GM11168 (cell line): ENCODE results near the gene GGT6.

Experiments
- in situ Hi-C: fragments of 300-500 bp; cut with MboI; formaldehyde crosslinking; loops from one replicate; pipeline ENCODE4 v1.12.0; 2022; ENCODE audit warnings: low sequenced_read_pairs; ENCODE audit not compliant: unreplicated experiment

The GGT6 gene

GRCh38 chr17:4555873-4556759, 4.3 kb downstream of the GGT6 start:
- in situ Hi-C loops: no loop called here

DNA sequence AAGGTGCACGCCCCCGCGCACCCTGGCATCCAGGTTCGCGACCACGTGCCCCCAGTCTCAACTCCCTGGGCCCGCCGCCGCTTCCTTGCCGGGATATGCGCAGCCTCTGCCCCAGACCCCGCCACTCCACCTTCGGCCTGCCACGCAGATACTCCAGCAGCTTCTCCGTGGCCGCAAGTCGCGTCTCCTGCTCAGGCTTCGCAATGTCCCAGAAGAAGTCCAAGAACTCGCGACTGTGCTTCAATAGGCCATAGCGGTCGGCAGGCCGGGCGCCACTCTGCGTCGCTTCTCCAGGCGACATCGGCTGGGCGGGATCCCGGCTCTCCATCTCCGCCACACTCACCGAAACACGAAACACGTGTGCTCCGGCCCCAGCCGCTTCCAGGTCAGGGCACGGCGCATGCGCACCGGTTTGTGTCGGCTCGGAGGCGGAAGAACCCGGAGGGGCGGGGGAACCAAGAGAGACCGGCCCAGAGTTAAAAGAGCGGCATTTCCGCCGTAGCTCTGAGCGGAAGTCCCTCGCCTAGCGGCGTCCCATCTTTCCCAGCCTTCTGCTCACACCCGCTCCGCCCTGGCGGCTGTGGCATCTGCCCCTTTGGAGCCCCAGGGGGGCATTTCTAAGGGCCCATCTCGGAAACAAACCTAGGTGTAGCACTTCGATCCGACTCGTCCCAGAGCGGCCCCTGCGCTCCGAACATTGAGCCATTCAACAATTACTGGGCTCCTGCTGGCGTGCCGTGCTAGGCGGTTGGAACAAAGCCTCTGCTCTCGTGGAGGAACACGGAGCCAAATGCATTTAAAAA, 5.2 kb downstream of the GGT6 start, which contains the start of gene MYBBP1A:
Gene MYBBP1A, minus strand, starts transcription at position 388 of the 803 bp plus-strand sequence. Its CDS starts 60 bp downstream, at position 328.
- in situ Hi-C loops: no loop called here

DNA sequence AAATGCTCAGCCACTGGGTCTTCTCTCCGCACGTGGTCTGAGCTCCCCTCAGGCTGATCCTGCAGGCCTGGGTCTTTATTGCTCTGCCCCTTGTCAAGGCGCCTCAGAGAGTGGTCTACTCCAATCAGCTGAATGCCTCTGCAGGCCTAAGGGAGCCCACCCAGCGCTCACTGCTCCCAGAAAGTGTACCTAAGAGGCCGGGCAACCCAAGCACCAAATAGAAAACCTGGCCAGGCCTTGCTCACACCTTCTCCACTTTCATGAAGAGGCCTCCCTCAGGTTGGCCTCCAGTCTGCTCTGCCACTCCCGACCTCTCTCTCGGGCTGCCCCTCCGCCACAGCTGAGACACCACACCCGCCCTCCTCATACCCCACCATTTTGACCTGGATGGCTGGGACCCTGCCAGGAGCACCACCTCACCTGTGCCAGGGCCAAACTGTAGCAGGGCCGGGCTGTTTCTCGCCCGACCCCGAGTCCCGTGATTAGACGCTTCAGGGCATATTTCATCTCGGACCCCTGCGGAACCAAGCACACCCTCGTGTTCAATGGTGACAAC, 5.9 kb downstream of the GGT6 start:
- in situ Hi-C loops: no loop called here

DNA sequence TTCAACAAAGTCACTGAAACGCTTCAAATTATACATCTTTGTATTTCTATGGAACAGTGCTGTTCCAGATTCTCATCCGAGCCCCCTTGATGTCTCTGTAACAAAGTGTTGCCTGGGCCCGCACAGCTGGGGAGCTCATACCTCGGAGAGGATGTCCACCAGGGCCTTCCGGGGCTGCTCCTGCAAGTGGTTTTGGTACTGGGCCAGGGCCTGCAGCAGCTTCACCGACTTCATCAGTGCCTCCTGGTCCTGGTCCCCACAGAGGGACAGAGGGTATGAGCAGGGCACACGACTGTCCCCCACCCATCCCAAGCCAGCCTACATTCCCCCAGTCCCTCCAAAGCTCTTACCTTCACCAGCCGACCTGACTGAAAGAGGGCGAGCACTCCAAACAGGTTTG, 6.7 kb downstream of the GGT6 start:
- in situ Hi-C loops: no loop called here

DNA sequence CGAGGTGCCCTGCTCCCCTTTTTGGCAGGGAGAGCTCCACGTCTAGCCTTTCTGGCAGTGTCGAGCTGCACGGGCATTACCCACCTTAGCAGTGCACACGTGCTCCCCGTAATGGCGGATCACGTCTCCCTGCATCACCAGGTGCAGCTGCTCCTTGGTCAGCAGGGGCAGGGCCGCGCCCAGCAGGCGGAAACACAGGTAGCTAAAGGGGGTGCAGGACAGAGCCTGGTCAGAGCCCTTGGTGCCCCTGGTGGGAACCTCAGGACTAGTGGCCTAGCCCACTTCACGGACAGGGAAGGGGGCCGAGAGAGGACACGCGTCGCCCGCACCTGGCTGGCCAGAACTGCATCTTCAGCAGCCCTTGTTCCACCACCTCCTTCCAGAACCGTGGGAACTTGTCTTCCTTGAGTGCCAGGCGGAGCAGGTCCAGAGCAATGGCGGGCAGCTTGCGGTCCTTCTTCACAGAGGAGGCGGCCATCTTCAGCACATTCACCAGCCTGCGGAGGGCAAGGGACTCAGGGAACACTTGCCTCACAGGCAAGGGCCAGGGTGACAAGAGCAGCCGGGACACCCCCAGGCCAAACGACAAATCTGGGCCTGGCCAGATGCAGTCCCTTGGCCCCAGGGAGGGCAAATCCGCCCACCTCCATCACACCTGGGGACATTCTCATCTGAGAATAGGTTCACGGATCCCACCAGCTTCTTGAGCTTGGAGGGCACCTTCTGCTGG, 8.4 kb downstream of the GGT6 start:
- in situ Hi-C loops: no loop called here

DNA sequence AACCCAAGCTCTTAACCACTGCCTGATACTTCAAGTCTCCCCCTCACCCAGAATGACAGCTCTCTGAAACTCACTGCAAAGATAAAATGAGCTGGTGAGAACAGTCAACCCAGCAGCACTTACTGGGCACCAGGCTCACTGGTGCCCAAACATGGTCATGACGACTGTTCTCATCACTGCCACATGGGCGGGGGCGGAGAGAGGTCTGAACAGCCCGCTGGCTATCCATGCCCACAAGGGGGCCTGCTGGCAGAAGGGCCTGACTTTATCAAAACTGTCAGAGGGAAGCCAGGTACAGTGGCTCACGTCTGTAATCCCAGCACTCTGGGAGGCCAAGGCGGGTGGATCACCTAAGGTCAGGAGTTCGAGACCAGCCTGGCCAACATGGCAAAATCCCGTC, 9.2 kb downstream of the GGT6 start:
- in situ Hi-C loops: no loop called here

GRCh38 chr17:4550534-4551039, 9.8 kb downstream of the GGT6 start:
- in situ Hi-C loops: no loop called here

GRCh38 chr17:4549781-4550533, 10.4 kb downstream of the GGT6 start:
- in situ Hi-C loops: no loop called here

GRCh38 chr17:4548721-4549531, 11.5 kb downstream of the GGT6 start:
- in situ Hi-C loops: no loop called here

DNA sequence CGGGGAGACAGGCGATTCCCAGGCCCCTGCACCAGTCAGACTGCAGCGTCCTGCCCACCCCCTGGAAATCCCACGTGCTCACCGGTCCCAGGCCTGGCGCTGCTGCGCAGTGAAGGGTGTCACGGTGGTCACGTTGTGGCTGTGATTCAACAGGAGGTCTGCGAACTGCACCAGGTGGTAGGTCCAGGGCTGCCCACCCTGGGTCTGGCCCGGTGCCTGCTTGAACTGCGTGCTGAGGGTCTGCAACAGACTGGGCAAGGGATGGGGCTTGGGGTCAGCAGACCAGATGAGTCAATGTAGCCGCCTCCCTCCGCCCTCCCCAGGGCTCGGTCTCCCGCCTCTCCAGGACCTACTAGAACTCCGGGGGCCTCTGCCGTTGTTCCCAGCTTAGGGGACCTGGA, 12.3 kb downstream of the GGT6 start:
- in situ Hi-C loops: no loop called here

DNA sequence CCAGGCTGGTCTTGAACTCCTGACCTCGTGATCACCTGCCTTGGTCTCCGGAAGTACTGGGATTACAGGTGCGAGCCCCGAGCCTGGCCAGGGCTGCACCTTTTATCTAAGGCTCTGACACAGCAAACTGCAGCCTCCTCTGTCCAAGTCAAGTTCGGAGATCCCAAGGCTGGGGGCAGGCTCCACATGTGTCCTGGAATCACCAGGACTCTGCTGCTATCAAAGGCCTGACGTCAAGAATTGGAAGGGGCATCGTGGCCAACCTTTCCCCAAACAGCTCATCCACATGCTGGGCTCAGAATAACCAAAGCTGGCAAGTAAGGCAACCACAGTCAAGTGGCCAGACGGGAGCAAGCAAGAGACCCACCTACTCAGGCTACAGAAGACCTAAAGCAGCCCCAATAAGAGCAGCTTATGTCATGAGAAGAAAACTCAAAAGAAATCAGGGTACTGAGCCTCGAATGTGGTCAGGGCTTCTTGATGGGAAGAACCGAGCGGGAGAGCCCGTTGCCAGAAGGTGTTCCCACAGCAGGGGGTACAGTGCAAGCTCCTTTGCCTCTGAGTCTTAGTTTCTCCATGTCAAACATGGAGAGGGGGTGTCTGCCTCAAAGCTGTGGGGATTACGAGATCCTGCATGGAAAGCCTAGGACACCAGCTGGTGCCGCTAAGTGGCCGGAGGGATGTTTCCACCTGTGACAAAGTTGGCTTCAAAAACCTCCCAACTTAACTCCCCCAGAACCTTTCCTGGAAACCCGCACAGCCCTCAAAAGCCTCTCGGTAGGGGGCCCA, 13.1 kb downstream of the GGT6 start:
- in situ Hi-C loops: no loop called here

- in situ Hi-C loops: no loop called here
These were observed 15.0 kb downstream of the GGT6 start for GRCh38 chr17:4545217-4545951.

GRCh38 chr17:4544951-4545216, 15.5 kb downstream of the GGT6 start:
- in situ Hi-C loops: no loop called here

DNA sequence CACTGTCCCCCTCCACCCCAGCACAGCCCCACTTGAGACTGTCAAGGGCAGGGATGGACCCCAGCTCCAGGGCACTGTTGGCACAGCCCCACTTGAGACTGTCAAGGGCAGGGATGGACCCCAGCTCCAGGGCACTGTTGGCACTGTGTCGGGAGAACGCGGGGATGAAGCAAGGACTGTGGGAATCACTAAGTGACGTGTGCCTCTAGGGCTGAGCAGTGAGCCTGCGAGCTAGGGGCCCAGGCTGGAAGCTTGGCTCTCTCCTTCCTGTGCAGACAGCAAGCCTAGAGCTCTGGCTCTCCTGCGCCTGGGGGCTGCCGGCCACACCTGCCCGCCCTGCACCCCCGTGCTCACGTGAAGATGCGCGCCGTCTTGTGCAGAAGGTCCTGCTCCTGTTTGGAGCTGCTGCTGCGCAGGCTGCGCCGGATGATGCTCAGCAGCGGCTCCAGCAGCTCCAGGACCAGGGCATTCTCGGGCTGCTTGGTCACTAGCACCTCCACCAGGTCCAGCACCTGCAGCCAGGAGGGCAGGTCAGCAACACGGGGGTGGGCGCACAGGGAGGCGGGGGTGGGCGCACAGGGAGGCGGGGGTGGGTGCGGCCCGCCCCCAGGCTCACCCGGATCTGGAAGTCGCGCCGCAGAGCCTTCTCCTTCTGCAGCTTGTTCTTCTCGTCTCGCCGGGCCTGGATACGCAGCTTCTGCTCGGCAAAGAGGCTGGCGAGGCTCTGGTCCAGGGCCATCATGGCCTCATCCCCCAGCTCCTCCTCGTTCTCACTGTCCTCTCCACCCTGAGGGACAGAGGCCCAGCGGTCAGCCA, 16.0 kb downstream of the GGT6 start:
- in situ Hi-C loops: no loop called here

DNA sequence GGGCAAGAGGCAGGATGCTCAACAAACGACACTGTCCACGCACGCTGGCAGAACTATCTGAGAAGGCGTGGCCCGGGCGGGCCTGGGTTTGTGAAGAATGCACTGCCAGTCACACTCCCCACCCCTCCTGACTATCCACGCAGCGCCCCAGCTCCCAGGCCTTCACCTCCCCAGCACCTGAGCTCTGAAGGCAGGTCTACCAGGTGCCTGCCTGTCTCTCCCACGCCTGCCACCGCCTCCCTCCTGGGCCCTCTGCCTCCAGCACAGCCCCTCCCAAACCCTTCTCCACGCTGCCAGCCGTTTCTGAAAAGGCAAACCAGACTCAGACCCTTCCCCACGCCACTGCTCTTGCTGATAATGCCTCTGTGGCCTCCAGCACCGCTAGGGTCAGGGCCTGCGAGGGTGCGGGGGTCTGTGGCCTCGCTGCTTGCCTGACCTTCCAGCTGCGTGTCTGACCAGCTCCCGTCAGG, 16.8 kb downstream of the GGT6 start:
- in situ Hi-C loops: no loop called here

DNA sequence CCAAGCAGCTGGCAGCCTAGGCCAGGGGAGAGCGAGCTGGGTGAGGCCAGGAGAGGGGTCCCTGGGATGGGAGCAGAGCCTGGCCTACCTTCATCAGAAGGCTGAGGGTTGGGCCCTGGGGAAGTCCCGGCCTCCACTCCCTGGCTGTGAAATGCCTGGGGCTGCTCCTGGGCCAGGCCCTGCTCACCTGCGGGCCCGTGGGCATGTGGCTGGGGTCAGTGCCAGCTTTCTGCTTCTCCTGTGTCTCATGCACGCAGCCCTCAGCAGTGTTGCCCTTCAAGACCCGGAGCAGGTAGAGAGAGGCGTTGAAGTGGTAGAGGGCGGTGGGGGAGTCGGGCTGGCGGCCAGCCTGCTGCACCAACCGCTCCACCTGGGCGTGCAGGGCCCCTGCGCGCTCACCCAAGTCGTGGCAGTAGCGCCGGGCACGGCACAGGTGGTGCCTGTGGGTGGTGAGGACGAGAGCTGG, 17.6 kb downstream of the GGT6 start:
- in situ Hi-C loops: no loop called here
